Karpas-422 (cell line): ENCODE results near the gene PBX1. TPM values are rescaled to one million over a fixed set of nuclear protein-coding genes. Genes with fewer than 3 reads are reported as not detected.

Experiments used
- DNase-seq: peaks from one replicate; pipeline ENCODE4 v3.0.0-alpha.2; 2015
- H2AFZ ChIP-seq: fragments of 200-600 bp; sonication (generic); 2 replicates; pipeline ENCODE4 v1.6.1; 2014; ENCODE audit warnings: antibody characterized with exemption, low read length, mixed read lengths
- H3K27ac ChIP-seq: fragments of 200-600 bp; sonication (generic); 2 replicates; pipeline ENCODE4 v1.5.1; 2014; ENCODE audit warnings: mild to moderate bottlenecking, low read length, moderate library complexity
- H3K27me3 ChIP-seq: fragments of 200-600 bp; sonication (generic); 2 replicates; pipeline ENCODE4 v1.6.1; 2014; ENCODE audit warnings: low read length, mixed read lengths
- H3K36me3 ChIP-seq: fragments of 200-600 bp; sonication (generic); 2 replicates; pipeline ENCODE4 v1.6.1; 2014; ENCODE audit warnings: low read length, mixed read lengths; ENCODE audit not compliant: insufficient read depth
- H3K4me1 ChIP-seq: fragments of 200-600 bp; sonication (generic); 2 replicates; pipeline ENCODE4 v1.6.1; 2014; ENCODE audit warnings: mild to moderate bottlenecking, low read length, mixed read lengths
- H3K4me2 ChIP-seq: fragments of 200-600 bp; sonication (generic); 2 replicates; pipeline ENCODE4 v1.6.1; 2014; ENCODE audit warnings: low read length, low read depth, mild to moderate bottlenecking; ENCODE audit not compliant: poor library complexity, severe bottlenecking
- H3K4me3 ChIP-seq: fragments of 200-600 bp; sonication (generic); 2 replicates; pipeline ENCODE4 v1.5.1; 2014; ENCODE audit warnings: mild to moderate bottlenecking, antibody characterized with exemption, low read length, mixed read lengths
- H3K79me2 ChIP-seq: fragments of 200-600 bp; sonication (generic); 2 replicates; pipeline ENCODE4 v1.6.1; 2014; ENCODE audit warnings: mild to moderate bottlenecking, low read length, mixed read lengths
- H3K9ac ChIP-seq: fragments of 200-600 bp; sonication (generic); 2 replicates; pipeline ENCODE4 v1.6.0; 2014; ENCODE audit warnings: low read length
- H3K9me2 ChIP-seq: fragments of 200-600 bp; sonication (generic), shearing (Covaris generic); replicated peaks from 2 replicates; pipeline ENCODE4 v1.6.0; 2014; ENCODE audit warnings: mild to moderate bottlenecking, low read length, moderate library complexity; ENCODE audit not compliant: insufficient read depth
- H3K9me3 ChIP-seq: fragments of 300-700, 200-600 bp; sonication (generic); 2 replicates; pipeline ENCODE4 v1.6.1; 2014; ENCODE audit warnings: low read length, mixed read lengths
- H4K20me1 ChIP-seq: fragments of 200-600 bp; sonication (generic); 2 replicates; pipeline ENCODE4 v1.6.1; 2014; ENCODE audit warnings: mild to moderate bottlenecking, antibody characterized with exemption, low read length, low read depth; ENCODE audit not compliant: insufficient read depth
- total RNA-seq: library from RNA; depleted of rRNA; stranded (reverse); fragments of >200 nt; shearing (Covaris generic); gene quantifications from 2 replicates; pipeline ENCODE4 v1.2.3, GENCODE V29; 2014; ENCODE audit warnings: low replicate concordance

Gene PBX1
- total RNA-seq, 1 experiment from 2014 or later = 0.41 TPM

DNA sequence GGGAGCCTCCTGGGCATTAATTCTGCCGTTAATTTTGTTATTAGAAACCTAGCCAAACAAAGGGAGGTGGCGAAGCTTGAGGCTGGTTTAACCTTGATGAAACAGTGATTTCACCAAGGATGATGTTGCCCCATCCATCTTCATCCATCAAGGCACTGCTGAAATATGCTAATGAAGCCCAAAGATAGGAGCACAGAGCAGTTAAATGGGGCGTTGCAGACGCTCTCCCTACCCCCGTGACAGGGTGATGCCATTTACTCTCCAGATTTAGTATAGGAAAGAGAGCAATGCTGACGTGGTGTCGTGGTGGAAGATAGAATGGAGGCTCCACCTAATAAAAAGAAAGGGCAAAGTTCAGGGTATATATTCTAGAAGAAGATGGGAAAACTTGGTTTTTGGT, 84.0 kb downstream of the PBX1 start:
- no peaks in the 10 kb centered on the region for H3K9me2 ChIP-seq
- H3K4me1 ChIP-seq = no peaks in the 10 kb centered on the region
- no peak overlapping the region for H3K9ac ChIP-seq
- no peaks in the 10 kb centered on the region for H4K20me1 ChIP-seq
- H3K9me3 ChIP-seq = no peaks in the 10 kb centered on the region
- no peak overlapping the region for H3K4me3 ChIP-seq
- H3K27me3 ChIP-seq = no peaks in the 10 kb centered on the region
- DNase-seq = no peak
- H2AFZ ChIP-seq = no peak overlapping the region
- H3K4me2 ChIP-seq = no peak overlapping the region
- H3K27ac ChIP-seq = no peak overlapping the region
- no peaks in the 10 kb centered on the region for H3K36me3 ChIP-seq
- no peaks in the 10 kb centered on the region for H3K79me2 ChIP-seq

GRCh38 chr1:164644268-164644667, 85.3 kb downstream of the PBX1 start:
- no peak overlapping the region for H3K27ac ChIP-seq
- H3K9me3 ChIP-seq = no peaks in the 10 kb centered on the region
- H3K27me3 ChIP-seq = no peaks in the 10 kb centered on the region
- H3K9me2 ChIP-seq = no peaks in the 10 kb centered on the region
- DNase-seq = no peak
- H3K4me1 ChIP-seq = no peaks in the 10 kb centered on the region
- H3K79me2 ChIP-seq = no peaks in the 10 kb centered on the region
- H3K9ac ChIP-seq = no peak overlapping the region
- no peaks in the 10 kb centered on the region for H3K36me3 ChIP-seq
- no peak overlapping the region for H3K4me3 ChIP-seq
- no peaks in the 10 kb centered on the region for H4K20me1 ChIP-seq
- H3K4me2 ChIP-seq = no peak overlapping the region
- no peak overlapping the region for H2AFZ ChIP-seq

DNA sequence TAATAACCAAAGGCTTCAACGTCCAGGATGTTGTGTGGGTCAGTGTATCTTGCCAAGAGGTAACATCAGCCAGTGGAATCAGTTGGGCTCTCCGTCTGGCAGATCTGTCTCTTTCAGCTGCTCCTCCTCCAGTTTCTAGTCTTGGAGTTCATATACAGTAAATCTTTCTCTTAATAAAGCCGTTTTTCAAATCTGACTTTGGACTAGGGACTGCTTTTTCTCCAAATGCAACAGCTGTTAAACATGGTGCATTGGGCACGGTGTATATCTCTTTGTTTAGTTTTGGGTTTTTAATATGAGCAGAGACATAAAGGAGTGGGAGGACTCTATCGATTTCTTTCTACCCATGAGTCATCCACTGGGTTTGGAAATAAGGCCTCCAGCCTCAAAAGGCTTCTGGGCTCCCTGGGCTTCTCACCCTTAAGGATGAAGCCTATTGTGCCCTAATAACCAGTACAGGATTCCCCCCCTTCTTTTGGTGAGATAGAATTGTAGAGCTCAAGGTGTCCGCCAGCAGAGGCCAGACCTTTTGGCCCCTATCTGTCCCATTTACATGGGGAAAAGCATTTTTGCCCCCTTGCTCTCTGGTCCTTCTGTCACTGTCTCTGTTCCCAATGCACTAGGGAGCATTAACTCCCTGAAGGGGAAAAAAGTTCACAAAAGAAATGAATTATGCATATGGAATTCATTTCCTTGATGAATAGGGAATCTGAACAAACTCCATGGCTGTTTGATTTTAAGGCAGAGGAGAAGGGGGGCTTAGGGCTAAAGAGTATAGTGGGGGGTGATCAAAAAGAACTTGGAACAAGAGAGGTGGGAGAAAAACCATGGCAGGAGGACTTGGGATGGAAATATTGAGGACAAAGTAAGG, 86.0 kb downstream of the PBX1 start:
- Histone ChIP-seq H3K27me3 (no peaks in the 10 kb centered on the region), H3K9ac (no peak overlapping the region), H3K4me1 (no peaks in the 10 kb centered on the region), H3K79me2 (no peaks in the 10 kb centered on the region), H3K4me3 (no peak overlapping the region), H4K20me1 (no peaks in the 10 kb centered on the region), H3K27ac (no peak overlapping the region), H3K36me3 (no peaks in the 10 kb centered on the region), H3K4me2 (no peak overlapping the region), H3K9me3 (no peaks in the 10 kb centered on the region), H3K9me2 (no peaks in the 10 kb centered on the region), H2AFZ (no peak overlapping the region)
- DNase-seq = no peak

GRCh38 chr1:164645921-164646320, 86.9 kb downstream of the PBX1 start:
- no peaks in the 10 kb centered on the region for H3K4me1 ChIP-seq
- H3K4me2 ChIP-seq = no peak overlapping the region
- H3K9ac ChIP-seq = no peak overlapping the region
- H3K79me2 ChIP-seq = no peaks in the 10 kb centered on the region
- H3K36me3 ChIP-seq = no peaks in the 10 kb centered on the region
- H3K27ac ChIP-seq = no peak overlapping the region
- no peaks in the 10 kb centered on the region for H3K9me2 ChIP-seq
- H4K20me1 ChIP-seq = no peaks in the 10 kb centered on the region
- no peak overlapping the region for H3K4me3 ChIP-seq
- H2AFZ ChIP-seq = no peak overlapping the region
- H3K9me3 ChIP-seq = no peaks in the 10 kb centered on the region
- no peak for DNase-seq
- no peaks in the 10 kb centered on the region for H3K27me3 ChIP-seq

DNA sequence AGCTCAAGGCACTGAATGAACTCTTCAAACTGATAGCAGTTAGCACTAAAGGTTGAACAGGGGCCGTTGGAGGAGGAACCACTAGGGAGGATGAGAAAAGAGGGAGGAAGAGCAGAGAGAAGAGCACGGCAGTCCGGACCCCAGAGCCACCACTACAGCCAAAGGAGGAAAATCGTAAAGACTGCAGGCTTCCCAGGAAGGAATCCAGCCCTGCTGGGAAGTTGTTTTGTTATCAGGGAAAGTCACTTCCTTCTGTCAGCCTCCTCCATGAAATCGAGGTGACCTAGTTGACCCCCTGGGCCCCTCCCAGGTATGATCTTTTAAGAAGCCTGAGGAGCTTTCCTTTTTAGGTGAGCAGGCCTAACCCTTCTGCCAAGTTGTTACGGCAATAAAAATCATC, 88.2 kb downstream of the PBX1 start:
- Histone ChIP-seq H3K27me3 (no peaks in the 10 kb centered on the region), H3K9me3 (no peaks in the 10 kb centered on the region), H3K4me2 (no peak overlapping the region), H2AFZ (no peak overlapping the region), H3K79me2 (no peaks in the 10 kb centered on the region), H4K20me1 (no peaks in the 10 kb centered on the region), H3K4me3 (no peak overlapping the region), H3K4me1 (no peaks in the 10 kb centered on the region), H3K36me3 (no peaks in the 10 kb centered on the region), H3K9me2 (no peaks in the 10 kb centered on the region), H3K27ac (no peak overlapping the region), H3K9ac (no peak overlapping the region)
- DNase-seq = no peak

DNA sequence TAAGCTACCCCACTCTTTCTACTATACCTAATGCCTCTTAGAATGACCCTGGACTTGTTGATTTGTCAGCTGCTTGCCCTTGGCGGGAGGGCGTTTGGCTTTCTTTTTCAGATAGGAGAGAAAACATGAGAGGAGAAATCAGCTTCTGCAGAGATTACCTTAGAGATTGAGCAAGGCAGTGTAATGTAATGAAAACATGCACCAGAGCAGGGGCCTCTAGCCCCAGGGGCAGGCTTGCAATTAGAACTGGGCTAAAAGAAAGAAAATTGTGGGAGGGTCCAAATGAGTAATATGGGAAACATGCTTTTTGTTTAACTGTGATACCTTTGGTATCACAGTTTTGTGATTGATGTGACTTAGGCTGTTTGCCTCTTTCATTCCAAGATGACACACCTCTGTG, 89.7 kb downstream of the PBX1 start:
- Histone ChIP-seq H3K36me3 (no peaks in the 10 kb centered on the region), H3K4me2 (no peak overlapping the region), H4K20me1 (no peaks in the 10 kb centered on the region), H3K27ac (no peak overlapping the region), H3K79me2 (no peaks in the 10 kb centered on the region), H3K27me3 (no peaks in the 10 kb centered on the region), H2AFZ (no peak overlapping the region), H3K4me1 (no peaks in the 10 kb centered on the region), H3K9ac (no peak overlapping the region), H3K9me3 (no peaks in the 10 kb centered on the region), H3K9me2 (no peaks in the 10 kb centered on the region), H3K4me3 (no peak overlapping the region)
- DNase-seq = no peak

DNA sequence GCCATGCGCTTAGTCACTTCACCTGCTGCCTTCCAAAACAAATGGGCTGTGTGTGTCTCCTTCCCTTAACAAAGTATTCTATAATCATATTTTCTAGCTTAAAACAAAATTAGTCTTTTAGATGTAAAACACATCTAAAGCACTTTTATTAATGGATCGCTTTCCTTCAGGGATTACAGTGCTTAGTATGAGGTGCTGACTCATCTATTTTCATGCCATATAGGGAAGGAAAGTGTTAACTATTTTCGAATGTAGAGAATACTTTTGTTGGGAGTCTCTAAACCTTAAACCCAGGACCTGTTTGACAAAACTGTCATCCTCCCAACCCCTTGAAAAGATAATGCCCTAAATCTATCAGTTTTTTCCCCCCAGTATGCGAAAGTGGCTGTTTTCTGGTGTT, 90.2 kb downstream of the PBX1 start:
- H3K9me3 ChIP-seq = no peaks in the 10 kb centered on the region
- H3K27me3 ChIP-seq = no peaks in the 10 kb centered on the region
- H3K79me2 ChIP-seq = no peaks in the 10 kb centered on the region
- no peak overlapping the region for H3K9ac ChIP-seq
- no peak overlapping the region for H3K4me2 ChIP-seq
- no peak overlapping the region for H2AFZ ChIP-seq
- H3K36me3 ChIP-seq = no peaks in the 10 kb centered on the region
- H3K9me2 ChIP-seq = no peaks in the 10 kb centered on the region
- no peak overlapping the region for H3K4me3 ChIP-seq
- no peaks in the 10 kb centered on the region for H3K4me1 ChIP-seq
- no peaks in the 10 kb centered on the region for H4K20me1 ChIP-seq
- no peak overlapping the region for H3K27ac ChIP-seq
- no peak for DNase-seq

DNA sequence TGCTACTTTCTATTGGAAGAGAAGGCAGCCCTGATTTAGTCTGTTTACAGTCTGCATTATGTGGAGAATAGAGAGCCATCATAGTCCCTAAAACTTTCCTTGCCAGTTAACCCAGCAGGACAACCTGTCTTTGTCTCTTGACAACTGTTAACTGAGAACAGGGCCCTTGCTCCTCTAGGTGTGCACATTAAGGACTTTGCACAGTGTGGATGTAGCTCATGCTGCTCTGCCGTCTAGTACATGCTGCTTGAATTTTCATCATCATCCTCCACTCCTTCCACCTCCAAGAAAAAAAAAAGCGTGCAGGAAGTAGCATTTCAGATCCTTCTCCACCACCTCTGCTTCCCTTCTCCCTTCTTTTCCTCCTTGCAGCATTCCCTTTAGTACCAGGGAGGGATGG, 91.5 kb downstream of the PBX1 start:
- Histone ChIP-seq H3K79me2 (no peaks in the 10 kb centered on the region), H3K4me3 (no peak overlapping the region), H3K9ac (no peak overlapping the region), H3K4me2 (no peak overlapping the region), H3K9me3 (no peaks in the 10 kb centered on the region), H3K27me3 (no peaks in the 10 kb centered on the region), H2AFZ (no peak overlapping the region), H3K27ac (no peak overlapping the region), H3K4me1 (no peaks in the 10 kb centered on the region; the same call in 1 of the 2 replicates), H3K36me3 (no peaks in the 10 kb centered on the region), H3K9me2 (no peaks in the 10 kb centered on the region), H4K20me1 (no peaks in the 10 kb centered on the region)
- DNase-seq = no peak
